ENCODE measurements around the gene POLR2I. TPM values are rescaled to one million over a fixed set of nuclear protein-coding genes. Genes with fewer than 3 reads are reported as not detected.

POLR2I gene
- total and polyA plus RNA-seq, 2 of the 13 experiments (the other 11 are each of a cell fraction or from before 2014, with no cell fraction given), result 40.5 to 104 TPM

DNA sequence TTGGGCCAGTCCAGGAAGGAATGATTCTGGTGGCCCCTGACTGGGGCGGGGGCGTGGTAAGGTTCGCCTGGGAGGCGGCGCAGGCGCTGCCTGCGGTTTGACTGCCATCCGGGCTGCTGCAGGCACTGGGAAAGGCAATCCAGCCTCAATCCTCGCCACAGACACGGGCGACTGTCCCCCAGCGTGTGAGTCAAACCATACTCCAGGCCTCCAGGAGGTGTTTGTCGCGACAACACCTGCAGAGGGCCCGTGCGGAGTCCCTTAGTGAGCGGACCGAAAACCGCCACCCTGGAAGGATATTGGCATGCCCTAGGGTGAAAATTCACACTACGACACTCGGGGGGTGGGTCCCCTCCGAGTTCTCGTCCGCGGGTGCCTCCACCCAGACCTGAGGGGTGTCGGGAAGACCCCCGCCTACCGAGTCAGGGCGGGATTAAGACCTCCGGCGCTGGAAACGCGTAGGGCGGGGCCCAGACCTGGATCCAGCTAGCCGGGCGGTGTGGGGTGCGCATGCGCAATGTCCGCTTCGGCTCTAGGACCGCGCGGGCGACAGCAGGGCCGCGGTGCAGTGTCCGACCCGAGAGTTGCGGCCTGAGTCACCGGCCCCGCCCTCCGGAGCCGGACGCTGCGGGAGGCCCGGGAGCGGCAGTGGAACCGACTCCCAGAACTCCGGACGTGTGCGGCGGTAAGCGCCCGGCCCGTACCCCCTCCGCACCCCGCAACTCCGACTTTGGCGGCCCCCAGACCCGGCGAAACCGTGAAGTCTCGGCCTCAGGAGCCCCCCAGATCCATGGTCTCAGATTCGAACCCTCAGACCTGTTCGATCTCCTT lies 25.0 kb upstream of the POLR2I start, which contains the start of gene CAPNS1 (continued):
- TF ChIP-seq, protein P1, sequence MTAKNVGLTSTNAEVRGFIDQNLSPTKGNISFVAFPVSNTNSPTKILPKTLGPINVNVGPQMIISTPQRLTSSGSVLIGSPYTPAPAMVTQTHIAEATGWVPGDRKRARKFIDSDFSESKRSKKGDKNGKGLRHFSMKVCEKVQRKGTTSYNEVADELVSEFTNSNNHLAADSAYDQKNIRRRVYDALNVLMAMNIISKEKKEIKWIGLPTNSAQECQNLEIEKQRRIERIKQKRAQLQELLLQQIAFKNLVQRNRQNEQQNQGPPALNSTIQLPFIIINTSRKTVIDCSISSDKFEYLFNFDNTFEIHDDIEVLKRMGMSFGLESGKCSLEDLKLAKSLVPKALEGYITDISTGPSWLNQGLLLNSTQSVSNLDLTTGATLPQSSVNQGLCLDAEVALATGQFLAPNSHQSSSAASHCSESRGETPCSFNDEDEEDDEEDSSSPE (CRISPR knock-in tag; IDR thresholded peaks at IDR 0.05), result peak; percentile 76
- TF ChIP-seq TARDBP (CRISPR knock-in tag; IDR thresholded peaks at IDR 0.05) (peak; percentile 95), IKZF1 (IDR thresholded peaks at IDR 0.05) (no peak), HES4 (CRISPR knock-in tag; IDR thresholded peaks at IDR 0.05; ENCODE audit: borderline replicate concordance) (no peak; the same call in 1 of the 2 replicates), TP53 (CRISPR knock-in tag; conservative IDR thresholded peaks at IDR 0.05) (peak; percentile 84), POGK (CRISPR knock-in tag; conservative IDR thresholded peaks at IDR 0.05) (peak; percentile 72; the same call in 1 of the 2 replicates), KMT2B (CRISPR knock-in tag; IDR thresholded peaks at IDR 0.05) (peak; percentile 27; the same call in 1 of the 2 replicates), FOSL2 (CRISPR knock-in tag; IDR thresholded peaks at IDR 0.05) (peak; percentile 93), ZNF687 (CRISPR knock-in tag; IDR thresholded peaks at IDR 0.05) (peak; percentile 84), ZNF670 (CRISPR knock-in tag; IDR thresholded peaks at IDR 0.05; ENCODE audit: borderline replicate concordance) (peak; percentile 73; the same call in 1 of the 2 replicates), RAD21 (CRISPR knock-in tag; IDR thresholded peaks at IDR 0.05) (peak; percentile 43; the same call in 1 of the 2 replicates), KAT8 (CRISPR knock-in tag; IDR thresholded peaks at IDR 0.05) (peak; percentile 51; the same call in 1 of the 2 replicates), ZSCAN9 (CRISPR knock-in tag; IDR thresholded peaks at IDR 0.05; ENCODE audit: borderline replicate concordance) (peak; percentile 43; the same call in 1 of the 2 replicates)
- TF ChIP-seq, protein P2, sequence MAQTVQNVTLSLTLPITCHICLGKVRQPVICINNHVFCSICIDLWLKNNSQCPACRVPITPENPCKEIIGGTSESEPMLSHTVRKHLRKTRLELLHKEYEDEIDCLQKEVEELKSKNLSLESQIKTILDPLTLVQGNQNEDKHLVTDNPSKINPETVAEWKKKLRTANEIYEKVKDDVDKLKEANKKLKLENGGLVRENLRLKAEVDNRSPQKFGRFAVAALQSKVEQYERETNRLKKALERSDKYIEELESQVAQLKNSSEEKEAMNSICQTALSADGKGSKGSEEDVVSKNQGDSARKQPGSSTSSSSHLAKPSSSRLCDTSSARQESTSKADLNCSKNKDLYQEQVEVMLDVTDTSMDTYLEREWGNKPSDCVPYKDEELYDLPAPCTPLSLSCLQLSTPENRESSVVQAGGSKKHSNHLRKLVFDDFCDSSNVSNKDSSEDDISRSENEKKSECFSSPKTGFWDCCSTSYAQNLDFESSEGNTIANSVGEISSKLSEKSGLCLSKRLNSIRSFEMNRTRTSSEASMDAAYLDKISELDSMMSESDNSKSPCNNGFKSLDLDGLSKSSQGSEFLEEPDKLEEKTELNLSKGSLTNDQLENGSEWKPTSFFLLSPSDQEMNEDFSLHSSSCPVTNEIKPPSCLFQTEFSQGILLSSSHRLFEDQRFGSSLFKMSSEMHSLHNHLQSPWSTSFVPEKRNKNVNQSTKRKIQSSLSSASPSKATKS (CRISPR knock-in tag; IDR thresholded peaks at IDR 0.05), result no peak
- TF ChIP-seq, protein P3, sequence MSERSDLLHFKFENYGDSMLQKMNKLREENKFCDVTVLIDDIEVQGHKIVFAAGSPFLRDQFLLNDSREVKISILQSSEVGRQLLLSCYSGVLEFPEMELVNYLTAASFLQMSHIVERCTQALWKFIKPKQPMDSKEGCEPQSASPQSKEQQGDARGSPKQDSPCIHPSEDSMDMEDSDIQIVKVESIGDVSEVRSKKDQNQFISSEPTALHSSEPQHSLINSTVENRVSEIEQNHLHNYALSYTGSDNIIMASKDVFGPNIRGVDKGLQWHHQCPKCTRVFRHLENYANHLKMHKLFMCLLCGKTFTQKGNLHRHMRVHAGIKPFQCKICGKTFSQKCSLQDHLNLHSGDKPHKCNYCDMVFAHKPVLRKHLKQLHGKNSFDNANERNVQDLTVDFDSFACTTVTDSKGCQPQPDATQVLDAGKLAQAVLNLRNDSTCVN (CRISPR knock-in tag; IDR thresholded peaks at IDR 0.05; ENCODE audit: borderline replicate concordance), result peak; percentile 3; the same call in 1 of the 2 replicates
- TF ChIP-seq, protein P4, sequence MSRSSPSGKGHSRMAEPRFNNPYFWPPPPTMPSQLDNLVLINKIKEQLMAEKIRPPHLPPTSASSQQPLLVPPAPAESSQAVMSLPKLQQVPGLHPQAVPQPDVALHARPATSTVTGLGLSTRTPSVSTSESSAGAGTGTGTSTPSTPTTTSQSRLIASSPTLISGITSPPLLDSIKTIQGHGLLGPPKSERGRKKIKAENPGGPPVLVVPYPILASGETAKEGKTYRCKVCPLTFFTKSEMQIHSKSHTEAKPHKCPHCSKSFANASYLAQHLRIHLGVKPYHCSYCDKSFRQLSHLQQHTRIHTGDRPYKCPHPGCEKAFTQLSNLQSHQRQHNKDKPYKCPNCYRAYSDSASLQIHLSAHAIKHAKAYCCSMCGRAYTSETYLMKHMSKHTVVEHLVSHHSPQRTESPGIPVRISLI (CRISPR knock-in tag; IDR thresholded peaks at IDR 0.05; ENCODE audit: borderline replicate concordance), result peak; percentile 25; the same call in 1 of the 2 replicates
